Trophoblast cell (in vitro differentiated cells and primary cell): Measurements from ENCODE around the gene HSPA12B.
A peak's percentile ranks its signal among the peaks of the same experiment; 100 is the strongest.
"Not testable (repeated sequence)": the region's sequence is repeated elsewhere in the genome, so short reads cannot be mapped to it uniquely, and the experiment has no call there.

Source experiments
- DNase-seq, 2 donors: peaks; one replicate each; pipeline ENCODE4 v3.0.0-alpha.2; 2016
- H2AFZ ChIP-seq: 2 replicates; pipeline ENCODE4 v1.6.1; 2013; ENCODE audit warnings: low read length, moderate library complexity, mild to moderate bottlenecking; ENCODE audit not compliant: insufficient read depth, poor library complexity
- H2AK5ac ChIP-seq: 2 replicates; pipeline ENCODE4 v1.6.1; 2013; ENCODE audit warnings: mild to moderate bottlenecking, low read length
- H2BK120ac ChIP-seq: 2 replicates; pipeline ENCODE4 v1.6.1; 2013; ENCODE audit warnings: low read length, mild to moderate bottlenecking, moderate library complexity; ENCODE audit not compliant: insufficient read depth, poor library complexity
- H2BK12ac ChIP-seq: 2 replicates; pipeline ENCODE4 v1.6.1; 2013; ENCODE audit warnings: mild to moderate bottlenecking, low read length, moderate library complexity
- H2BK5ac ChIP-seq: 2 replicates; pipeline ENCODE4 v1.6.1; 2013; ENCODE audit warnings: low read length, low read depth, moderate library complexity, mild to moderate bottlenecking; ENCODE audit not compliant: poor library complexity
- H3K14ac ChIP-seq: 2 replicates; pipeline ENCODE4 v1.6.1; 2013; ENCODE audit warnings: mild to moderate bottlenecking, low read length
- H3K18ac ChIP-seq: 2 replicates; pipeline ENCODE4 v1.6.1; 2013; ENCODE audit warnings: mild to moderate bottlenecking, low read length
- H3K23ac ChIP-seq: 2 replicates; pipeline ENCODE4 v1.6.1; 2013; ENCODE audit warnings: low read length
- H3K27ac ChIP-seq: 2 replicates; pipeline ENCODE4 v1.5.1; 2013; ENCODE audit warnings: low read depth, mild to moderate bottlenecking, inconsistent platforms, low read length, moderate library complexity
- H3K27me3 ChIP-seq: 2 replicates; pipeline ENCODE4 v1.6.1; 2013; ENCODE audit warnings: inconsistent platforms, mild to moderate bottlenecking, low read length, moderate library complexity; ENCODE audit not compliant: insufficient read depth
- H3K36me3 ChIP-seq, 2 experiments: 1 replicate in 1 of 2; 2 replicates in 1 of 2; pipeline ENCODE4 v1.6.1; 2013; ENCODE audit warnings: low read length in 2 of 2, mild to moderate bottlenecking in 2 of 2, moderate library complexity in 1 of 2; ENCODE audit not compliant: insufficient read depth in 2 of 2, control insufficient read depth in 1 of 2
- H3K4ac ChIP-seq: 2 replicates; pipeline ENCODE4 v1.6.1; 2013; ENCODE audit warnings: low read depth, mild to moderate bottlenecking, low read length, moderate library complexity
- H3K4me1 ChIP-seq, 2 experiments: 1 replicate in 1 of 2; 2 replicates in 1 of 2; pipeline ENCODE4 v1.6.1; 2013; ENCODE audit warnings: low read length in 2 of 2, mild to moderate bottlenecking in 2 of 2, moderate library complexity in 1 of 2; ENCODE audit not compliant: insufficient read depth in 2 of 2, control insufficient read depth in 1 of 2
- H3K4me2 ChIP-seq: 2 replicates; pipeline ENCODE4 v1.6.1; 2013; ENCODE audit warnings: inconsistent platforms, mild to moderate bottlenecking, low read length, moderate library complexity
- H3K4me3 ChIP-seq: 2 replicates; pipeline ENCODE4 v1.5.1; 2013; ENCODE audit warnings: mild to moderate bottlenecking, low read depth, low read length, inconsistent platforms
- H3K79me1 ChIP-seq: one replicate; pipeline ENCODE4 v1.6.1; 2013; ENCODE audit warnings: low read length
- H3K79me2 ChIP-seq: 2 replicates; pipeline ENCODE4 v1.6.1; 2013; ENCODE audit warnings: low read length, mild to moderate bottlenecking; ENCODE audit not compliant: control insufficient read depth, insufficient read depth, poor library complexity
- H3K9ac ChIP-seq: 2 replicates; pipeline ENCODE4 v1.6.1; 2013; ENCODE audit warnings: mild to moderate bottlenecking, low read length
- H3K9me3 ChIP-seq: 2 replicates; pipeline ENCODE4 v1.6.1; 2013; ENCODE audit warnings: low read depth, mild to moderate bottlenecking, control low read depth, inconsistent platforms, low read length; ENCODE audit not compliant: insufficient read depth
- H4K12ac ChIP-seq: 2 replicates; pipeline ENCODE4 v1.6.1; 2013; ENCODE audit warnings: low read depth, mild to moderate bottlenecking, low read length, moderate library complexity
- H4K8ac ChIP-seq: 2 replicates; pipeline ENCODE4 v1.6.1; 2013; ENCODE audit warnings: low read depth, mild to moderate bottlenecking, low read length, moderate library complexity
- H4K91ac ChIP-seq: one replicate; pipeline ENCODE4 v1.6.1; 2013; ENCODE audit warnings: low read depth, mild to moderate bottlenecking, low read length, moderate library complexity
- WGBS: extraction: QIAGEN DNeasy Blood & Tissue Kit; methylation state at CpG from one replicate; pipeline ENCODE4 v1.1.7; 2013; ENCODE audit warnings: missing lambda C conversion rate; ENCODE audit not compliant: insufficient read length, insufficient coverage; ENCODE audit errors: extremely low coverage; 5-methylcytosine and 5-hydroxymethylcytosine counted together

HSPA12B gene

GRCh38 chr20:3794168-3794567 lies 61.7 kb downstream of the HSPA12B start:
- WGBS, result no CpG with 5 or more reads among the region's 3 CpGs
- H2BK12ac ChIP-seq, result not testable (repeated sequence)

DNA sequence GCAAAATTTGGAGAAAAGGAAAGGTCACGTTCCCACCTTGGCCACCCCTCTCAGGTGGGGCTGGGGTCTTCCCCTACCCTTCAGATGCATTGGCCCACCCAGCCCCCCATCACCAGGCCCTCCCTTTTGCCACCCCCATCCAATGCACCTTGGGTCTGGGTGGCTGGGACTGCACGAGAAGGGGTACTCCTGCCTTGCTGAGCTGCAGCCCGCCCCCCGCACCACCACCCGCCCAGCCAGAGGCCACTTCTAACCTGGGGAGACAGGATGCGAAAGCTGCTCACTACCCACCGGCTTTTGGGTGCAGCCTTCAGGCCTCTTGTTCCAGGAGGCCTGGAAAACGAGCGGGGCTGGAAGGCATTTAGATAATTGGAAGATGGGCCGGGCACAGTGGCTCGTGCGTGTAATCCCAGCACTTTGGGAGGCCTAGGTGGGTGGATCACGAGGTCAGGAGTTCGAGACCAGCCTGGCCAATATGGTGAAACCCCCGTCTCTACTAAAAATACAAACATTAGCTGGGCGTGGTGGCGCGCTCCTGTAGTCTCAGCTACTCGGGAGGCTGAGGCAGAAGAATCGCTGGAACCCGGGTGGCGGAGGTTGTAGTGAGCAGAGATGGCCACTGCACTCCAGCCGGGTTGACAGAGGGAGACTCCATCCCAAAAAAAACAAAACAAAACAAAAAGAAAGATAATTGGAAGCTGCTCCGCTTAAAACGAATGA lies 62.4 kb downstream of the HSPA12B start:
- H3K23ac ChIP-seq, result no peak overlapping the region
- no peak overlapping the region for H3K14ac ChIP-seq
- no CpG with 5 or more reads among the region's 25 CpGs for WGBS
- H3K4me3 ChIP-seq, result no peak overlapping the region
- H3K27me3 ChIP-seq, result no peaks in the 10 kb centered on the region
- no peak overlapping the region for H3K9ac ChIP-seq
- H3K36me3 ChIP-seq, result peaks cover 2 to 6% of the 10 kb centered on the region in 2 experiments
- no peak overlapping the region for H2BK12ac ChIP-seq
- no peak overlapping the region for H2BK120ac ChIP-seq
- H3K27ac ChIP-seq, result no peak overlapping the region
- H4K8ac ChIP-seq, result no peak overlapping the region
- H3K79me2 ChIP-seq, result peaks cover 3% of the 10 kb centered on the region
- no peak for DNase-seq
- H3K4me1 ChIP-seq, result peaks cover 19 to 21% of the 10 kb centered on the region in 2 experiments
- no peak overlapping the region for H3K4me2 ChIP-seq
- peaks cover 9% of the 10 kb centered on the region for H3K79me1 ChIP-seq
- no peak overlapping the region for H2BK5ac ChIP-seq
- H3K9me3 ChIP-seq, result no peaks in the 10 kb centered on the region
- H2AK5ac ChIP-seq, result no peak overlapping the region
- H3K4ac ChIP-seq, result no peak overlapping the region
- no peak overlapping the region for H2AFZ ChIP-seq
- no peak overlapping the region for H4K91ac ChIP-seq
- no peak overlapping the region for H3K18ac ChIP-seq
- no peak overlapping the region for H4K12ac ChIP-seq

More at GRCh38 chr20:3794168-3794567, 61.7 kb downstream of the HSPA12B start:
- H3K79me1 ChIP-seq, H3K14ac ChIP-seq, H3K4me2 ChIP-seq, H2BK120ac ChIP-seq, DNase-seq, H3K9ac ChIP-seq, H3K18ac ChIP-seq, H3K4me3 ChIP-seq, H3K27ac ChIP-seq, H2AK5ac ChIP-seq, H2BK5ac ChIP-seq, H2AFZ ChIP-seq, H3K4ac ChIP-seq, H3K23ac ChIP-seq, H3K79me2 ChIP-seq, H3K9me3 ChIP-seq, H4K12ac ChIP-seq, H4K8ac ChIP-seq, H3K36me3 ChIP-seq, H4K91ac ChIP-seq, H3K27me3 ChIP-seq: not testable (repeated sequence)
- H3K4me1 ChIP-seq, result peaks cover 13 to 15% of the 10 kb centered on the region in 2 experiments

DNA sequence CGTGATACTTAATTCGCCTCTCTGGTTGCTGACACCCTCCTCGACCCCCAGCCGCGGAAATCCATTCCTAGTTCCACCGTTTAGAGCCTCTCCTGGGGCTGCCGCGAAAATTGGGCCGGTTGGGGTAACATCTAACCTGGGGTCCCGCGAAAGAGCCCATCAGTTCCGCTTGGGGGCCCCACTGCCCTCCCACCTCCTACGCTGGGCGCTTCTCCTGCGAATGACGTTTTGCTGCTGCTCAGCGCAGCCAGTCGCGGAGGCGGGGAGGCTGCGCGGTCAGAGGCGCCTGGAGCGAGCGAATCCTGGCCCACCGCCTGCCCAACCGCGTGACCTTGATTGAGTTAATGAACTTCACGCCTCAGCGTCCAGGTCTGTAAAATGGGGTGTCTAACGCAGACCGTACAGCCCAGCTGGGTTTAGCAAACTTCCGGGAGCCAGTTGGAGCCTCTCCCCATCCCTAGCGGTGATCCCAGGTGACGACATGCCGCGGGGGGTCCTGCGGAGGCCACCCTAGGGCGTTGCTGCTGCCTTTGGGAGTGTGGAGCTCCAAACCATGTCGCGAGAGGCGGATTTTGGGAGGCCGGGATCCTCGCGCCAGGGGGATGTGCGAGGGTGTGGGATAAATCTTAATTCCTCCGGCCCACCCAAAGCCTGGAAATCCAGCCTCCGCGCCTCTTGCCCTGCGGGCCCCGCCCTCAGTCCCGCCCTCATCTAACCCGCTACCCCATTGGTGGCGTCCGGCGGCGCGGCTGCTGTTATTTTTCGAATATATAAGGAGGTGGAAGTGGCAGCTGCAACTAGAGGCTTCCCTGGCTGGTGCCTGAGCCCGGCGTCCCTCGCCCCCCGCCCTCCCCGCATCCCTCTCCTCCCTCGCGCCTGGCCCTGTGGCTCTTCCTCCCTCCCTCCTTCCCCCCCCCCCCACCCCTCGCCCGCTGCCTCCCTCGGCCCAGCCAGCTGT lies 63.3 kb downstream of the HSPA12B start, which contains the start of gene CDC25B:
CDC25B (plus strand) TSS at position 800 of the 958 bp plus-strand sequence. CDS start 222 bp downstream, outside the sequence.
- Histone ChIP-seq H3K4me2 (peak within 1 kb of the TSS; percentile 83), H3K27ac (peak within 1 kb of the TSS; percentile 3), H2AK5ac (no peak within 1 kb of the TSS), H3K36me3 (peaks cover 6 to 12% of the 10 kb centered on the region in 2 experiments), H3K4me1 (peaks cover 19 to 22% of the 10 kb centered on the region in 2 experiments), H3K4me3 (peak within 1 kb of the TSS; percentile 78), H3K23ac (no peak within 1 kb of the TSS), H3K14ac (peak within 1 kb of the TSS; percentile 90), H3K4ac (peak within 1 kb of the TSS; percentile 61), H3K9ac (peak within 1 kb of the TSS; percentile 67), H2BK5ac (peak within 1 kb of the TSS; percentile 42), H4K91ac (peak within 1 kb of the TSS; percentile 90), H3K79me1 (peaks cover 9% of the 10 kb centered on the region), H2BK12ac (no peak within 1 kb of the TSS), H3K27me3 (no peaks in the 10 kb centered on the region), H3K9me3 (no peaks in the 10 kb centered on the region), H2BK120ac (peak within 1 kb of the TSS; percentile 44), H4K12ac (peak within 1 kb of the TSS; percentile 39), H3K18ac (peak within 1 kb of the TSS; percentile 66), H4K8ac (peak within 1 kb of the TSS; percentile 83), H3K79me2 (peaks cover 3% of the 10 kb centered on the region), H2AFZ (peak within 1 kb of the TSS; percentile 90)
- no CpG with 5 or more reads among the region's 69 CpGs for WGBS
- DNase-seq, result peak; percentile 79 to 87

- Histone ChIP-seq H2AK5ac (no peak overlapping the region), H3K36me3 (peaks cover 15 to 21% of the 10 kb centered on the region in 2 experiments), H2BK120ac (peak overlapping the region; percentile 26), H2BK12ac (no peak overlapping the region), H3K14ac (peak overlapping the region; percentile 90), H3K4me1 (peaks cover 19 to 22% of the 10 kb centered on the region in 2 experiments), H2AFZ (peak overlapping the region; percentile 61), H3K9me3 (no peaks in the 10 kb centered on the region), H4K91ac (peak overlapping the region; percentile 90), H4K12ac (peak overlapping the region; percentile 39), H2BK5ac (peak overlapping the region; percentile 42), H3K27ac (no peak overlapping the region), H4K8ac (peak overlapping the region; percentile 83), H3K23ac (no peak overlapping the region), H3K18ac (peak overlapping the region; percentile 51), H3K79me2 (peaks cover 3% of the 10 kb centered on the region), H3K4me2 (peak overlapping the region; percentile 83), H3K4me3 (peak overlapping the region; percentile 74), H3K9ac (peak overlapping the region; percentile 44), H3K79me1 (peaks cover 9% of the 10 kb centered on the region), H3K4ac (peak overlapping the region; percentile 61), H3K27me3 (no peaks in the 10 kb centered on the region)
- DNase-seq, result no peak
- WGBS, result no CpG with 5 or more reads among the region's 33 CpGs
Measured at GRCh38 chr20:3796477-3797225, 64.2 kb downstream of the HSPA12B start.
